Pons (tissue), 1 donor: ENCODE measurements around the gene MEGF9.
"Not testable (repeated sequence)": the region's sequence is repeated elsewhere in the genome, so short reads cannot be mapped to it uniquely, and the experiment has no call there.

ENCODE experiments used
- DNase-seq: peaks from one replicate; pipeline ENCODE4 v3.0.0-alpha.2; 2016; ENCODE audit warnings: low spot score

Gene MEGF9

DNA sequence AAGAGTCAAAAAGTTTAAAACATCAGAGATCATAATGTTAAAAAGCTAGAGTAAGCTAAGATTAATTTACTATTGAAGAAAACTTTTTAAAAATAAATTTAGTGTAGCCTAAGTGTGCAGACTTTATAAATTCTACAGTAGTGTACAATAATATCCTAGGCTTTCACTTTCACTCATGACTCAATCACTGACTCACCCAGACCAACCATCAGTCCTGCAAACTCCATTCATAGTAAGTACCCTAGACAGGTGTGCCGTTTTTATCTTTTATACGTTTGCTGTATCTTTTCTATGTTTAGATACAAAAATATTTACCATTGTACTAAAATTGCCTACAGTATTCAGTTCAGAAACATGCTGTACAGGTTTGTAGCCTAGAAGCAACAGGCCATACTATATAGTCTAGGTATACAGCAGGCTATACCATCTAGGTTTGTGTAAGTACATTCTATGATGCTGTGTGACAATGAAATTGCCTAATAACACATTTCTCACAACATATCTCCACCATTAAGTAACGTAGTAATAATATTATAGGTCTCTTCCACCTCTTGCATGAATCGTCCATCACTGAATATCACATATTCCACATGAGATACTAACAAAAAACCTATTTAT, 59.2 kb downstream of the MEGF9 start:
- no peak for DNase-seq

DNA sequence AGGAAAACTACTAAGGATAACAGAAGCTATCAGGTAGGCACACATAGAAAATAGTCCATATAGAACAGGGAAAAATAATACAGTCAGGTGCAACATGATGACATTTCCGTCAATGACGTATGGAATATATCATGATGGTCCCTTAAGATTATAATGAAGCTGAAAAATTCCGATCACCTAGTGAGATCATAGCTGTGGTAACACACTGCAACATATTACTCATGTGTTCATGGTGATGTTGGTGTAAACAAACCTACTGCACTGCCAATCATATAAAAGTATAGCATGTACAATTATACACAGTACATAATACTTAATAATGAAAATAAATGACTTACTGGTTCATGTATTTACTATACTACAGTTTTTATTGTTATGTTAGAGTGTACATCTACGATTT, 60.0 kb downstream of the MEGF9 start:
- DNase-seq, result no peak

DNA sequence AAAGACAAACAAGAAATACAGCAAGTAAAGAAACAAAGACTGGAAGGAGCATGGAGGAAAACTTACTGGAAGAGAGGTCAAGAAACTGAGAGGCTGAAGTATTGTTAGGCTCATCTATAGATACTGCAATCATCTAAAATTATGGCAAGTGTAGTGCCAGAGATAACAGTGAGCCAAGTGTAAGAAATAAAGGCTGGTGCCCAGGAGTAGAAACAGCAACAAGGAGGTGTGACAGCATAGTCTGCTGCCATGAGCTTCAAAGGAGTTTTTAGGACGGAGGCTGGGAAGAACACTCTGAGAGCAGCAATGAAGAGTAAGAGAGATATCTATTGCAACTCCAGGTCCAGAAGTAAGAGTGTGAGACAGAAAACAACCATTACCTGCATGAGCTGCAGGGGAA, 60.5 kb downstream of the MEGF9 start:
- DNase-seq, result no peak

DNA sequence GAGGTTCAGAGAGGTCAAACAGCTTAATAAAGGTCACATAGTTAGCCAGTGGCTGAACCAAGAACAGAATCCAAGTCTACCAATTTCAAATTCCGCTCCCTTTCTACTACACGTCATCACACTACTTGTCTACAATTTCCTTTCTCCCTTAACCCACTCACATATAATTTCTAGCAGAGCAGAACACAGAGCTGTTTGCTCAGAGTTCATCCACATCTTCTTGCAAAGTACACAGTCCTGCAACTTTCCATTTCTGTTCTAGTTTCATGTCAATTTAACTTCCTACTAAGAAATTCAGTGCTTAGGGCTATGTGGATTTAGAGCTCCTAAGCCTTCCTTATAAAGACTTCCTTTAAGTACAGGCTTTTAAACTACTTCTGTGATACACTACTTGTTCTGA, 61.3 kb downstream of the MEGF9 start:
- no peak for DNase-seq

DNA sequence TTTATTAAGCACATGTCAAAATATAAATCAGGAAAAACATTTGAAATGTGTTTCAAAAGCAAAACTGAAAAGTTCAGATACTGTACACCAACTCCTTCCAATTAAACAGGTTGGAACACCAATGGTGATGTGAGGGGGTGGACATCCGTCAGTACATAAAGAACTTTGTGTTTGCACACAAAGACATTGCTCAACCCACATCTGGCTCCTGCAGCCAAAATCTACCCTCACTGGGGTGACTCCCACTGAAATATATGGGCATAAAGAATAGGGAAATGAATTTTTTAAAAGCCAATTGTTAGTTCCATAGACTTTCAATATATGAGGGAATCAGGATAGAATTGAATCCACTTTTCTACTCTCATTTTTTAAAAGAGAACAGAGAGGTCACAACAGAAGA, 63.9 kb downstream of the MEGF9 start:
- no peak for DNase-seq

DNA sequence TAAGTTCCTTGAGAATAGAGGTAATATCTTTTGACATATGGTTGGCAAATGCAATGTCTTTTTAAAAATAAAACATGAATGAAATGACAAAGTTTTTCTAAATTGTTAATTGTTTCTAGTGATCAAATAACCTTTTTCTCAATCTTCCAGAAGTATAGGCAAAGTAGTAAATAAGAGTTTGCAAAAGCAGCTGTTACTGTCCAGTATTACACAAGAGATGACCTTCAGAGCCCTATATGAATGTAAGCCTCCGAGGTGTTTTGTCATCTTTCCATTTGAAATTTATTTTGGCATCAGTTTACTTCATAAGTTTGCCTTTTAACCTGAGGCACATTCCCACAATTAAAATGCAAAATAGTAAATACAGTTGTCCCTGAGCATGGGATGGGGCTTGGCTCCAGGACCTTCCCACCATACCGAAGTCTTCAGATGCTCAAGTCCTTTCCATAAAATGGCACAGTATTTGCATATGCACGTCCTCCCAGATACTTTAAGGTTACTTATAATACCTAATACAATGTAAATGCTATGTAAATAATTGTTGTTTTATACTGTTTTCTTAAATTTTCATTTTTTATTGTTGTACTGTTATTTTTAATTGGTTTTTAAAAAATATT, 65.6 kb downstream of the MEGF9 start:
- DNase-seq, result no peak

DNA sequence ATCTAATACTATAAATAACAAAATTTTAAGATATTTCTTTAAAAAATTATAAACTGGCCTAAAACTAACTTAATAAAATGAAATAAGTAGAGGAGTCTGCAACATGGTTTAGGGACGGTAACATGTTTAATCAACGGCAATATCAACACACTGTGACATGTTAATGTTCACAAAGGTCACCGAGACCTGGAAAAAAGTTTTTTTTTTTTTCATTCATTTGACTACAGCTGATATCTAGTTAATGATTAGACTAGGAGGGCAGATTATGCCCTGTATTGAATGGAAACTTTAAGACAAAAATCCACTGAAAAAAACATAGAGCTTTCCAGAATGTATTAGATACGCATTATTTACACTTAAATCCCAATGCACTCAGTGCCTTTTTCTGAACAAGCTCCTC, 67.3 kb downstream of the MEGF9 start:
- DNase-seq, result no peak

DNA sequence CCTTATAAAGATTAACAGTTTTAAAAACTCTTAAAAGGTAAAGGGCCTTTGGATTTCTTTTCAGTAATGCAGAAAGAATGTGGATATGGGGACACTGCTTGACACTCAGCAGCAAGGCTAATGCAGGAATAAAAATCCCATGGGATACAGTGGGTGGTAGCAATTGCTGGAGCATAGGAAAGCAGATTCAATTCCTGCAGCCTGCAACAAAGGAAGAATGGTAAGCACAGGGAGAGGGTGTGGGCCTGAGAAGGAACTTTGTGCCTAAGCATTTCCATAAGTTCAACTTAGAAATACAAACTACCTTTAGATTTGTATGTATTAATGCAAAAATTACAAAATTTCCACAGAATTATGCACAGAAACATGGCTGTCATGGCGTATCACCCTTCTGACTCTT, 68.5 kb downstream of the MEGF9 start:
- DNase-seq, result no peak

DNA sequence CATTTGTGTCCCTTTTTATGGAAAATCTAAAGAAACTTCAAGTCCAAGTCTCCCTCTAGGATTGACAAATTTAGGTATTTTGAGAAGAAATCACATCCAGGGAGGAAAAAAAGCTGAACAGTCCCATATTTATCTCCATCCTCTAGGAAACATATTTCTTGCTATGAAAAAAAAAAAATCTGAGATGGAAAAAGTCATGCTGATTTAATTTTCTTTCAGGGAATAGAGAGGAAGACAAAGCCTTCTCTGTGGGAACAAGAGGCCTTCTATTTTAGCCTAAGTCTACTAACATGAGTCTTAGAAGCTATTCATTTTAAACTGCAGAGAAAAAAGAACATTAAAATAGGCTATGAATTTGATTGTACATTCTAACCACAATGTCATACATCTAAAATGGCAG, 71.2 kb downstream of the MEGF9 start:
- peak; percentile 90 for DNase-seq

DNA sequence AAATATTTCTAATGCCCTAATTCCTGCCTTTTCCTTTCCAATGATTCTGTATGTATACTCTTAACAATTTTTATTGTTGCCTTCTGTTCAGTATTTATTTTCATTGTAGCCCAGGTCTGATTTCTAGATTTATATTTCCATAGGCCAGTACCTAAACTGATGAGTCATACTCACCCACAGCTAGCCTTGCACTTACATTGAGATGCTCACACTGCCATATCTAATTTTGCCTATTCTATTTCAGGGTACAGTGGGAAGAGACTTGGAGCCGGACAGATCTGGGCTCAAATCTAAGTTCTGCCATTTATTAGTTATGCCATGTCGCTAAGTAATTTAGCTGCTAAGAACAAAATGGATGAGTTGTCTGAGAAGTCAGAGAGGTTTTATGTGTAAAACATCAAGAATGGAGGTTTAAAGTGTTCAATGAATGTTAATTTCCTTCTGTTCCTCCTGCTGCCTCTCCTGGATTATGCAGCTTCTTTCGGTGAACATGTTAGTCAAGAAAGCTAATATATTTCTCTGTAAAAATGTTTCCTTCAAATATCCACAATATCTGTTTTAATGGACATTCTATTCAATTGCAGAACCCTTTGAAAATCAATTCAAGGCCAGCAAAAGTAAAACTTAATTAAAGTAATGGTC, 72.0 kb downstream of the MEGF9 start:
- no peak for DNase-seq

DNA sequence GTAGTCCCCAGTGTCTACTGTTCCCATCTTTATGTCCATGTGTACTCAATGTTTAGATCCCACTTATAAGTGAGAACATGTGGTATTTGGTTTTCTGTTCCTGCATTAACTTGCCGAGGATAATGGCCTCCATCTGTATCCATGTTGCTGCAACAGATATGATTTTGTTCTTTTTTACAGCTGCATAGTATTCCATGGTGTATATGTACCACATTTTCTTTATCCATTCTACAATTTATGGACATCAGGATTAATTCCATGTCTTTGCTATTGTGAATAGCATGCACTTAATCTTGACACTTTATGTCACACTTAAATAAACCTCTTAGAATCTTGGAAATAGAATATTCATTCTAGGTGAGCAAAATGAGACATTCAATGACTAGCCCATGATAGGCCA, 73.4 kb downstream of the MEGF9 start:
- DNase-seq, result not testable (repeated sequence)

DNA sequence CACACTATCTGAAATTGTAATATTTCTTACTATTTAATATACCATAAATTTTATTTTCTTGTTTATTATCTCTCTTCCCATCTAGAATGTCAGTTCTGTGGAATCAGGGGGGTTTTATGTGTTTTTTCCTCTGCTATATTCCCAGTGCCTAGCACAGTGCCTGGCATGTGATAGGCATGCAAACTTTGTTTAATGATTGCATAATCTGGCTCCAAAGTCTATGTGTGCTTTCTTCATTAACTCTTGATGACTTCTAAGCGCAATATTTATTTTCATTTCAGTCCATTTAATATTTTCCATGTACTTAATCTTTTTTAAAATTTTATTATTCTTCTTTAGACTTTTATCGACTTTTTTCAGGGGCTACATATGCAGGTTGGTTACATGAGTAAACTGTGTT, 73.9 kb downstream of the MEGF9 start:
- DNase-seq, result no peak

DNA sequence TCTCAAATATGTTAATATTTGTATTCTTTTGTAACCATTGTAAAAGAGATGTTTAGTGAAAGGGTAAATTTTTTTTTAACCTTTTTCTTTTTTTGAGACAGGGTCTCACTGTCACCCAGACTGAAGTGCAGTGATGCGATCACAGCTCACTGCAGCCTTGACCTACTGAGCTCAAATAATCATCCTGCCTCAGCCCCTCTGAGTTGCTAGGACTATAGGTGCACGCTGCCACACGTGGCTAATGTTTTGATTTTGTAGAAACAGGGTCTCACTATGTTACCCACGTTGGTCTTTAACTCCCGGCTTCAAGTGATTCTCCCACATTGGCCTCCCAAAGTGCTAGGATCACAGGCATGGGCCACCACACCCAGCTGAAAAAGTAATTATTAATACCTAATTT, 76.4 kb downstream of the MEGF9 start:
- no peak for DNase-seq

DNA sequence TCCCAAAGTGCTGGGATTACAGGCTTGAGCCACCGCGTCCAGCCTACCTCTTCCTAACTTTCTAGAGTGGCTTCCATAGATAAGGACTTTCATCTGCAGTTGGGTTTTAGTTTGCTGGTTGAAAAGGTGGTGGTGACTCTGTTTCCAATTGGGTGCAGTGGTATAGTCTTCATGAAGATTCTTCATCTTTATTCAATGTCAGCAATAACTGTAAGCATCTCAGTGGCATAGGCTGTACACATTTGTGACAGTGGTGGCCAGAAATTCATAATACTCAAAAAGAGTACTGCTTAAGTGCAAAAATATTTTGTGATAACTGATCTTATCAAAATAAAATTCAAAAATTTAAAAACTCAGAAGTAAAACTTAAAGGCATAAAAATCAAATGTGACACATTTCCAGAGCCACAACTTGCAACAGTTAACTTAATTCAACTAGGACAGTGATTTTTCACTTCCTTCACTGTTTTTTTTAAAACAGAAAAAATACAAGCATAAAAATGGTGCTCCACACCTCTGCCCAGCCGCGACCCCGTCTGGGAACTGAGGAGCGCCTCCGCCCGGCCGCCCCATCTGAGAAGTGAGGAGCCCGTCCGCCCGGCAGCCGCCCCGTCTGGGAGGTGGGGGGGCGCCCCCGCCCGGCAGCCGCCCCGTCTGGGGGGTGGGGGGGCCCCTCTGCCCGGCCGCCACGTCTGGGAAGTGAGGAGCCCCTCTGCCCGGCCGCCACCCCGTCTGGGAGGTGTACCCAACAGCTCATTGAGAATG, 77.9 kb downstream of the MEGF9 start:
- no peak for DNase-seq

DNA sequence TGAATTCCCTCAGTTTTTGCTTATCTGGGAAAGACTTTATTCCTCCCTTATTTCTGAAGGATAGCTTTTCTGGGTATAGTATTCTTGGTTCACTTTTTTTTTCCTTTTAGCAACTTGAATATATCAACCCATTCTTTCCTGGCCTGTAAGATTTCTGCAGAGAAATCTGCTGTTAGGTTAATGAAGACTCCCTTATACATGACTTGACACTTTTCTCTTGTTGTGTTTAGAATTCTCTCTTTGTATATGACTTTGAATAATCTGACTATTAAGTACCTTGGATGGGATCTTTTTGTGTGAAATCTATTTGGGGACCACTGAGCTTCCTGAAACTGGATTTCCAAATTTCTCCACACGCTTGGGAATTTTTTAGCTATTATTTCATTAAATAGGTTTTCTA, 79.3 kb downstream of the MEGF9 start:
- DNase-seq, result no peak

DNA sequence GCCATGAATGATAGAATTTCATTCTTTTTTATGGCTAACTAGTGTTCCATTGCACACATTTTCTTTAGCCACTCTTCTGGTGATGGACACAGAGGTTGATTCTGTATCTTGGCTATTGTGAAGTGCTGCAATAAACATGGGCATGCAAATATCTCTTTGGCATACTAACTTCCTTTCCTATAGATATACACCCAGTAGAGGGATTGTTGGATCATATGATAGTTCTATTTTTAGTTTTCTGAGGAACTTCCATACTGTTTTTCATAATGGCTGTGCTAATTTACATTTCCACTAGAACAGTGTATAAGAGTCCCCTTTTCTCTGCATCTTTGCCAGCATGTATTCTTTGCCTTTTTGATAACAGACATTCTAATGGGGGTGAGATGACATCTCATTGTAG, 83.9 kb downstream of the MEGF9 start:
- no peak for DNase-seq

DNA sequence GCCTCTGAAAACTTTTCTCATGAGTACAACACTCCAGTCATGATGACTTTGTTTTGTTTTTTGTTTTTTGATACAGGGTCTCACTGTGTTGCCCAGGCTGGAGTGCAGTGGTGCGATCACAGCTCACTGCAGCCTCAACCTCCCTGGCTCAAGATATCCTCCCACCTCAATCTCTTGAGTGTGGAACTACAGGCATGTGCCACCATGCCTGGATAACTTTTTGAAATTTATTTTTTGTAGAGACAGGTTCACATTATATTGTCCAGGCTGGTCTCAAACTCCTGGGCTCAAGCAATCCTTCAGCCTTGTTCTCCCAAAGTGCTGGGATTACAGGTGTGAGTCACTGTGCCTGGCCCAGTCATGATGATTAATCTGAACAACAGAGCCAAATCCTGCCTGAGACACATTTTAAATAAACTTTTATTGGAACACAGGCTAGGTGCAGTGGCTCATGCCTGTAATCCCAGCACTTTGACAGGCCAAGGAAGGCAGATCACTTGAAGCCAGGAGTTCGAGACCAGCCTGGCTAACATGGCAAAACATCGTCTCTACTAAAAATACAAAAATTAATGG, 85.3 kb downstream of the MEGF9 start:
- not testable (repeated sequence) for DNase-seq

DNA sequence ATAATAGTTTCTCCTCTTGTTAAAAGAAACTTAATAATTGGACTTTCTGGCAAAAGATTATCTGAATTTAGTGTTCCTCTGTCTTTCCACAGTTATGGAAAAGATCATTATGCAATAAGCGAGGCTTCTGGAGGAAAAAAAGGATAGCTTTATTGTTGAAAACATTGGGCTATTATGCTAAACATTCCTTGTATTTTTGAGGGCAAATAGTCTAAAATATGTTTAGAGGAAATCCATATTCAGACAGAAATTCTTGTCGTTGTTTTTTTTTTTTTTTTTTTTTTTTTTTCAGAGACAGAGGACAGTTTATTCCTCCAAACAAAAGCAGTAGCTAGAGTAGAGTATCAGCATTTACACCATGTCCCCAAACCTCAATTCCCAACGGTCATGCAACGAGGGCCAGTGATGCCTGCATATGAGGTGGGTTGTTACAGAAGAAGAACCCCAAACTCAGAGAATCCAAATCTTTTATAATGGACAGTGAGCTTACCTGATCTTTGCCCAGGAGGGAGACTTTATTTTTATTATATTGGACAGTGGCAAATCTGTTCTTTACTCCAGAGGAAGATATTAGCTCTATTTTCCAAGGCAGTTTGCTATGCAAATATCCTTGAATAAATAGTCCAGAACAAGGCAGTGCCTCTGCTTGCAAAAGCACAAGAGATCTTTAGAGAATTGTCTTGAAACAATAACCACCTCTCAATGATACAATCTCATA, 85.9 kb downstream of the MEGF9 start:
- peak; percentile 91 for DNase-seq

DNA sequence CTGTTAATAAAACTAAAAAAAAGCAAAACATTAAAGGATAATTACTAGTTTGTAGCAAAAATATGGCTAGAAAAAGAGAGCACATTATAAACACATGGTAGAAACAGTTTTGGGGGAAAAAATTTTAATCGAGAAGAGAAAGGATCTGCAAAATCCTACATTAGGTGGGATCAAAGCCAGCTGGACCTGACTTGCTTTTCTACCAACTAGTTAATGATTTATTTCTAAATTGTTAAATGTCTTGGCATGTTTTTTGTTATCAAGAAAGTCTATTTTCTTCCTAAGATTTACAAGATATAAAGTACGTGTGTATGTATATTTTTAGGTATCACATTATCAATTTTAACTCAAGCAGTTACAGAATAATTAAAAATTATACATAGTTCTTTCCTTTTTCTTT, 87.2 kb downstream of the MEGF9 start:
- no peak for DNase-seq

DNA sequence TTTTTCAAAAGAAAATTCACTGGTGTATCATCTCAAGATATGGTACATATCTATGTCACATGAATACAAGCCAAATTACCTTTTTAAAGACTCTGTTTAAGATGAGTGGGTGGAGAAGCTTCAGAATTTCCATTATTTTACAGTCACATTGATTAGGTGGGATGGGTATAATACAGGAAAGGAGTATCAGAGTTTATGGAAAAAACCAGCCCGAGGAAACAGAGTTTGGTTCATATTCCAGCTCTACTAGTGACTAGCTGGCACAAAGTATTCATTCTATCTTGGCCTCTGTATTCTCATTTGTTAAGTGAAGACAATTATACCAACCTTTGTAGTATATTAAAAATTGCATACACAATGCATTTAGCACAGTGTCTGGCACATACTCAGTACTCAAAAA, 87.8 kb downstream of the MEGF9 start:
- peak; percentile 67 for DNase-seq

DNA sequence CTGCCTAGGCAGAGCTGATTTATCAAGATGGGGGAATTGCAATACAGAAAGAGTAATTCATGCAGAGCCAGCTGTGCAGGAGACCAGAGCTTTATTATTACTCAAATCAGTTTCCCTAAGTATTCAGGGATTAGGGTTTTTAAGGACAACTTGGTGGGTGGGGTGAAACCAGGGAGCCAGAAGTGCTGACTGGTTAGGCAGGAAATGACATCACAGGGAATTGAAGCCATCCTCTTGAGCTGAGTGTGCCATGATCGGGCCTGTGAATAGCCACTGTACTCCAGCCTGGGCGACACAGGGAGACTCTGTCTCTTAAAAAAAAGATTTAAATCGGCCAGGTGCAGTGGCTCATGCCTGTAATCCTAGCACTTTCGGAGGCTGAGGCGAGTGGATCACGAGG, 89.0 kb downstream of the MEGF9 start:
- DNase-seq, result peak; percentile 46

DNA sequence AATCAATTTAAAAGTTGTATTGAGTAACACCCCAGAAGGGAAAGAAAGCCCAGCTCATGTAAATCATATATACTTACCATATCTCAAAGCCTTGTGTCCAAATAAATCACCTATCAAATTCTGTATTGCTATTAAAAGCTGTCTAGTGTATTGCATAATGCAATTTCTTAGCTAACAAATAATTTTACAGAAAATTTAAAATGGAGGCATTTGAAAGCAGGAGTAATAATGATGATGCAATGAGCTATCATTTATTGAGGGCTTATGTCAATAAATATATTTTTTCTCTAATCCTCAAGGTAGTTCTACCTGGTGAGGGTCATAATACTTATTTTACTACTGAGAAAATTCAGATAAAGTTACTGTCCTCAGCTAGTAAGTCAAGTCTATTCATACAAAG, 91.5 kb downstream of the MEGF9 start:
- DNase-seq, result no peak
